WI38 (cell line): ENCODE data around the gene PIK3R2.
A peak's percentile ranks its signal among the peaks of the same experiment; 100 is the strongest.
"Not testable (repeated sequence)": the region's sequence is repeated elsewhere in the genome, so short reads cannot be mapped to it uniquely, and the experiment has no call there.

Experiments
- H3K4me3 ChIP-seq: 2 replicates; pipeline ENCODE4 v1.5.1; 2011; ENCODE audit warnings: low read depth, mild to moderate bottlenecking, control low read depth, low read length
- TF ChIP-seq, protein P1 (sequence below): IDR thresholded peaks from 2 replicates; pipeline ENCODE4 v1.5.1; 2012; ENCODE audit warnings: low read depth, mild to moderate bottlenecking, control low read depth, low read length

Gene PIK3R2

DNA sequence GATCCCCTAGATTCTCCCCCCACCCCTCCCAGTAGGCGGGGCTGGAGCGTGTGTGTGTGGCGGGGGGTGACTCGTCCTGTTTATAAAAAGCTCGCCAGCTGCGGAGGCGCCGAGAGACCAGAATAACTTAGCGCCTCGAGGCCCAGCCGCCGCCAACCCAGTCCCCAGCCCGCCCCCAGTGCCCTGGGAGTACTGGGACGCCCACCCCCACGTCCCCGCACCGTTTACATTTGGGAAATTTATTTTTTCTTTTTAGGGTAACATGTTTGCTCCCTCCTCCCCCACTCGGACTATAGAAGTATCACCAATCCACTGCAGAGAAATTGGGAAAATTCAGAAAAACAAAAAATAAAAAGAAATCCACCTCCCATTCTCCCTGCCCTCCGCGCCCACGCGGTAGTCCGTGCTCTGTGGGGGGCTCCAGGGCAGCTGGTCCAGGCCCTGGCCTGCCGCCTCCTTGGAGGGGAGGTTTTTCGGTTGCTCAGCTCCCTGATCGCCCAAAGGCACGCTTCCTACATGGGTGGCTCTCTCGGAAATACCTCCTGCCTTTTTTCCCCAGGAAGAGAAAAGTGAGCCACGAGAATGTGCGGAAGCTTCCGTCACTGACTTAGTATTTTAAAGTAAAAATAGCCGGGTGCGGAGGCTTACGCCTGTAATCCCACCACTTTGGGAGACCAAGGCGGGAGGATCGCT, 52.4 kb downstream of the PIK3R2 start:
- peak overlapping the region; percentile 72 for H3K4me3 ChIP-seq
- TF ChIP-seq, protein P1, sequence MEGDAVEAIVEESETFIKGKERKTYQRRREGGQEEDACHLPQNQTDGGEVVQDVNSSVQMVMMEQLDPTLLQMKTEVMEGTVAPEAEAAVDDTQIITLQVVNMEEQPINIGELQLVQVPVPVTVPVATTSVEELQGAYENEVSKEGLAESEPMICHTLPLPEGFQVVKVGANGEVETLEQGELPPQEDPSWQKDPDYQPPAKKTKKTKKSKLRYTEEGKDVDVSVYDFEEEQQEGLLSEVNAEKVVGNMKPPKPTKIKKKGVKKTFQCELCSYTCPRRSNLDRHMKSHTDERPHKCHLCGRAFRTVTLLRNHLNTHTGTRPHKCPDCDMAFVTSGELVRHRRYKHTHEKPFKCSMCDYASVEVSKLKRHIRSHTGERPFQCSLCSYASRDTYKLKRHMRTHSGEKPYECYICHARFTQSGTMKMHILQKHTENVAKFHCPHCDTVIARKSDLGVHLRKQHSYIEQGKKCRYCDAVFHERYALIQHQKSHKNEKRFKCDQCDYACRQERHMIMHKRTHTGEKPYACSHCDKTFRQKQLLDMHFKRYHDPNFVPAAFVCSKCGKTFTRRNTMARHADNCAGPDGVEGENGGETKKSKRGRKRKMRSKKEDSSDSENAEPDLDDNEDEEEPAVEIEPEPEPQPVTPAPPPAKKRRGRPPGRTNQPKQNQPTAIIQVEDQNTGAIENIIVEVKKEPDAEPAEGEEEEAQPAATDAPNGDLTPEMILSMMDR = no peak

DNA sequence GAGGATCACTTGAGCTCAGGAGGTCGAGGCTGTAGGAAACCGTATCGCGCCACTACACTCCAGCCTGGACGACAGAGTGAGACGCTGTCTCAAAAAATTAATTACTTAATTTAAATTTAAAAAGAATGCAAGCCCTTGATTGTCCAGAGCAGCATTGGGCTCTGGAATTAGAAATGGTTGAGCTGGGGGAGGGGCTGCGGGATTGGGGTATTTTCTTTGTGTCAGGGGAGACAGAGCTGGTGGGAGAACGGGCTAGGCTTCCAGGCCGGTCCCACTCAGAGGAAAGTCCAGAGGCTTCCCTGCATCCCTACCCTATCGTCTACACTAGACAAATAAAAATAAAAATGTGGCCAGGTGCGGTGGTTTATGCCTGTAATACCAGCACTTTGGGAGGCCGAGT, 53.1 kb downstream of the PIK3R2 start:
- no peak overlapping the region for H3K4me3 ChIP-seq
- TF ChIP-seq, protein P1 = no peak

DNA sequence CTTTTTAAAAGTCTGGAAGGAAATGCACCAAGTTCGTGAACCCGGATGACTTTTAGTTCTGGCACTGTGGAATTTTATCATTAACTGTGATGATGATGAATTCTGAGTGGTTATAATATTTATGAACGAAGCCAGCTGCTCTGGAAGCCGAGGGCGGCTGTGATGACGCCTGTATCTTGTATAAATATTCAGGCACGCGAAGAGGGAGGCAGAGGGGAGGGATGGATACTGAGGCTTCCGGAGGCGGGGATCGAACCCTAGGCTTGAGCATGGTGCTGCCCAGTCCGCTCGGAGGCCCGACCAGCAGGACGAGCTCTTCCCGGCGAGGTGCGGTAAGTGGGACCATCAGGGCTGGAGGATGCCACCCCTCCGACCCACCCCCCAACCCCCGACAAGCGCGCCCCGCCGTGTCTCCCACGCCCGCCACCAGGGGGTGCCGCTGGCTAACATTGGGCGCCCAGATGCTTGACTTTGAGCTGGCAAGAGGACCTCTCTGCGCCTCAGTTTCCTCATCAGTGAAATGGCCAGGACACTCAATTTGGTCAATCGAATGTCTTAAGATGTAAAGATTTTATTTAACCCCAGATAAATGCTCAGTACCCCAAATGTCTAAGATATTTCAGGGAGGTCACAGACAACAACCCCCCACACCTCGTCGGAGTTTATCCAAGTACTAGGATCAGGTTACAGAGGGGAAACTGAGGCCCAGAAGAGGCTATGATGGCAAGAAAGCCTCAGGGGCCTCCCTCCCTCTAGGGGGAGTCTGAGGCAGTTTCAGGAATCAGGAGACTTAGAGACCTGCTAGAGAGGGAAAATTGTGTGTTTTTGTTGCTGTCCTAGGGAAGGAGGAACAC, 55.4 kb downstream of the PIK3R2 start:
- TF ChIP-seq, protein P1 = 0 out of 2 replicates have a peak, but pooled peaks have one; percentile 36
- no peak overlapping the region for H3K4me3 ChIP-seq

DNA sequence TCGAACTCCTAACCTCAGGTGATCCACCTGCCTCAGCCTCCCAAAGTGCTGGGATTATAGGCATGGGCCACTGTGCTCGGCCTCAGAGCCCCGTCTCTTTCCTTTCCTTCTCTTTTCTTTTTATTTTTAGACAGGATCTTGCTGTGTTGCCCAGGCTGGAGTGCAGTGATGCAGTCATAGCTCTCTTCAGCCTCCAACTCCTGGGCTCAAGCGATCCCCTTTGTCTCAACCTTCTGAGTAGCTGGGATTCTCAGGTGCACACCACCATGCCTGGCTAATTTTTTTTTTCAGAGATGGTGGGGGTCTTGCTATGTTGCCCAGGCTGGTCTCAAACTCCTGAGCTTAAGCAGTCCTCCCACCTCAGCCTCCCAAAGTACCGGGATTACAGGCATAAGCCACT, 56.9 kb downstream of the PIK3R2 start:
- not testable (repeated sequence) for H3K4me3 ChIP-seq

DNA sequence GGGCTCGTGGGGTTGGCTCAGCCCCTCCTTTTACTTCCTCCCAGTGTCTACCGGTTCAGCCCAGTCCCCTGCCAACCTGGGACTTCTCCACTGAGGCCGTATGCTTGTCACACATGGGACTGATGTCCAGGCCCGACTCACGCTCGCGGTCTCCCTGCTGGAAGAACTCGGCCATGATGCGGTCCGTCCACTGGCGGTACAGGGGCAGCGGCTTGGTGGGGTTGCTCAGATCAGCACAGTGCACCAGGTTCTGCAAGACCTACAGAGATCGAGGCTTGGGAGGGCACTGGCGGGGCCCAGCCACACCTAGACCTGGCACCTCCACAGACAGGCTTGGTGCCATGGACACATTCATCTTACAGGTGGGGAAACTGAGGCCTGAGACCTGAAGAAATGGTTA, 58.7 kb downstream of the PIK3R2 start:
- no peak overlapping the region for H3K4me3 ChIP-seq
- TF ChIP-seq, protein P1 = no peak

DNA sequence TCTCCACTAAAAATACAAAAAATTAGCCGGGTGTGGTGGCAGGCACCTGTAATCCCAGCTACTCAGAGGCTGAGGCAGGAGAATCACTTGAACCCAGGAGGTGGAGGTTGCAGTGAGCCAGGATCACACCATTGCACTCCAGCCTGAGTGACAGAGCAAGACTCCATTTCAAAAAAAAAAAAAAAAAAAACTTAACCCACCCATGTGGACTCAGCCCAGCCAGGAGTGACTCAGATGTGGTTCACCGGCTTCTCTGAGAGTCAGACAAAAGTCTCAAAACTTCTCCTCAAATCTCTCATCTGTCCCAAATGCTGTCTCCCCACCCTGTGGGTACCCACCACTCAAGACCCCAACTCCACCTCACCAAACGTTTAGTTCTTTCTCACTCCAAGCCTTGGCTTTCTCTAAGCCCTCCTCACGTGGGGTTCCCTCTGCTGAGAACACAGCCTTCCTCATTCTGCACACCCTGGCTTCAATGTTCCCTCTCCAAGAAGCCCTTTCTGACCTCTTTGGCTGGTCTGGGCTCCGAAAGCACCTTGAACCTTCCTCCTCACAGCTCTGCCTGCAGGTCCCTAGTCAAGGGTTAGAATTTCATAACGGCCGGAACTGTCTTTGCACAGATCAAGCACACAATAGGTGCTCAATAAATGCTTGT, 61.9 kb downstream of the PIK3R2 start:
- TF ChIP-seq, protein P1 = no peak

DNA sequence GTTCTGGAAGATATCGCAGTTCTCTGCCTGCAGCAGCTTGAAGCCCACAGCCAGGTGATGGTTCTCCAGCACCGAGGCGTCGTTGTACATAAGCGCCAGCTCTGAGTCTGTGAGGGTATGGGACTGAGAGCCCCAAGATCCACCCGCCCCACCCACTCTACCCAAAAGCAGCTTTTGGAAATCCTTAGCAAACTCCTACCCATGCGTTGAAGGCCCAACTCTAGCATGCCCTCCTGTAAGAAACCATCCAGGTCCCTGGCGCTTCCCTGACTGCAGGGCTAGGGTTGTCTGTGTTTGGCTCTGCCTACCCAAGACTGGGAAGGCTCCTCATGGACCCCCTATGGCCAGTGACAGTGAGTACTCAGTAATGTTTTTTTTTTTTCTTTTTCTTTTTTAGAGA, 63.8 kb downstream of the PIK3R2 start:
- TF ChIP-seq, protein P1 = no peak
- H3K4me3 ChIP-seq = no peak overlapping the region

More for the DNA sequence above, 61.9 kb downstream of the PIK3R2 start:
- H3K4me3 ChIP-seq = no peak overlapping the region
